ENCODE measurements around the gene SF1. TPM values are rescaled to one million over a fixed set of nuclear protein-coding genes. Genes with fewer than 3 reads are reported as not detected.

SF1 gene
- total and polyA plus RNA-seq, 2 of the 8 experiments (the other 6 are each of a cell fraction or from before 2014, with no cell fraction given), result 72.7 to 353 TPM

GRCh38 chr11:64796757-64797541 is 18.6 kb upstream of the SF1 start (continued):
- TF ChIP-seq SIX5 (IDR thresholded peaks at IDR 0.05; ENCODE audit: low read depth, low read length), result no peak
- TF ChIP-seq EP300 (IDR thresholded peaks at IDR 0.05; ENCODE audit: borderline replicate concordance in 1 of 2, low read depth in 2 of 2, low read length in 2 of 2), result no peak
- TF ChIP-seq ATF2 (IDR thresholded peaks at IDR 0.05; ENCODE audit: low read length), result no peak
- TF ChIP-seq EGR1 (IDR thresholded peaks at IDR 0.05; ENCODE audit: borderline replicate concordance, low read depth, low read length), result no peak
- TF ChIP-seq JUN (IDR thresholded peaks at IDR 0.05; ENCODE audit: low read depth, low read length), result no peak
- no peak for TF ChIP-seq CHD2 (IDR thresholded peaks at IDR 0.05; ENCODE audit: low read length)

Data from H1 (cell line).